ENCODE measurements around the gene IPO13. TPM values are rescaled to one million over a fixed set of nuclear protein-coding genes. Genes with fewer than 3 reads are reported as not detected.

IPO13 gene, protein sequence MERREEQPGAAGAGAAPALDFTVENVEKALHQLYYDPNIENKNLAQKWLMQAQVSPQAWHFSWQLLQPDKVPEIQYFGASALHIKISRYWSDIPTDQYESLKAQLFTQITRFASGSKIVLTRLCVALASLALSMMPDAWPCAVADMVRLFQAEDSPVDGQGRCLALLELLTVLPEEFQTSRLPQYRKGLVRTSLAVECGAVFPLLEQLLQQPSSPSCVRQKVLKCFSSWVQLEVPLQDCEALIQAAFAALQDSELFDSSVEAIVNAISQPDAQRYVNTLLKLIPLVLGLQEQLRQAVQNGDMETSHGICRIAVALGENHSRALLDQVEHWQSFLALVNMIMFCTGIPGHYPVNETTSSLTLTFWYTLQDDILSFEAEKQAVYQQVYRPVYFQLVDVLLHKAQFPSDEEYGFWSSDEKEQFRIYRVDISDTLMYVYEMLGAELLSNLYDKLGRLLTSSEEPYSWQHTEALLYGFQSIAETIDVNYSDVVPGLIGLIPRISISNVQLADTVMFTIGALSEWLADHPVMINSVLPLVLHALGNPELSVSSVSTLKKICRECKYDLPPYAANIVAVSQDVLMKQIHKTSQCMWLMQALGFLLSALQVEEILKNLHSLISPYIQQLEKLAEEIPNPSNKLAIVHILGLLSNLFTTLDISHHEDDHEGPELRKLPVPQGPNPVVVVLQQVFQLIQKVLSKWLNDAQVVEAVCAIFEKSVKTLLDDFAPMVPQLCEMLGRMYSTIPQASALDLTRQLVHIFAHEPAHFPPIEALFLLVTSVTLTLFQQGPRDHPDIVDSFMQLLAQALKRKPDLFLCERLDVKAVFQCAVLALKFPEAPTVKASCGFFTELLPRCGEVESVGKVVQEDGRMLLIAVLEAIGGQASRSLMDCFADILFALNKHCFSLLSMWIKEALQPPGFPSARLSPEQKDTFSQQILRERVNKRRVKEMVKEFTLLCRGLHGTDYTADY
- 19.8 and 23.3 TPM in 2 replicates for total RNA-seq (2014; rRNA removed; shearing (Covaris generic); ENCODE audit: low replicate concordance)

DNA sequence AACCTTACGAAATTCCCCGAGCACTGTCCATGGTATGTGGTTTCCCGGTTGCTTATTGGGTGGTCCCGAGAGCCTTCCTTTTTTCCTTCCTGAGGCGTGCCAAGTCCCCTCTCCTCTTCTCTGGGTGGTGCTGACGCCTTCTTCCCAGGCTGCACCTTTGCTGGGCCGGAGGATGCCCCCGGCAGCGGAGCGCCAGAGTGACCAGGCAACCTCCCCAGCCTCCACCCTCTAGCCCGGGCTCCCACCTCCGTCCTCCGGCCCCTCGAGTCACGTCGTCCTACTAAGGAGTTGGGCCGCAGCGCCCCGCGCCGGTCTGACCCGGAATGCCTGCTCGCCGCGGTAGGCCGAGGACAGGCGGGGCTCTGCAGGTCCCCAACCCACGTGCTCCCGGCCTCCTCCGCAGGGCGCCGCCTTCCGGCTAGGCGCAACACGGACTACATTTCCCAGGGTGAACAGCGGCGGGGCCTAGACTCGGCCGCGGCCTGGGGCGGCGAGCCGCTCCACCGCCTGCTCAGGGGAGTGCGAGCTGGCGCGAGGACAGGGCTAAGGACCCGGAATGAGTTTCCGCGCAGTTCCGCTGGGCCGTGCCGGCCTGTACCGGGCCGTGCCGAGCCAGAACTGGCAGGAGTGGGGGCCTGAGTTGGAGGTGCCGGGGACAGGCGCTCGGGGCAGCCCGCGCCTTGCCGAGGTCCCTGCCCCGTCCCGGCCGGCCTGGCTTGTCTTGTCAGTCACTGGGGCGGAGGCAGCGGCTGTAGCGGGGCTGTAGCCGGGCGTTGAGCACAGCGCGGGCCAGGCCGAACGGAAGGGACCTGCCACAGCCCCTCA is at the start of gene IPO13:
TSS of gene IPO13 (plus strand) at position 715 of the 825 bp plus-strand sequence. CDS start 651 bp downstream, outside the sequence.
- peak; percentile 99 for DNase-seq
- Histone ChIP-seq H3K9me3 (ENCODE audit: low read length) (no peaks in the 10 kb centered on the region), H3K4me1 (ENCODE audit: low read length) (peaks cover 28% of the 10 kb centered on the region), H2AFZ (ENCODE audit: low read length) (peak within 1 kb of the TSS; percentile 70), H3K9me2 (replicated peaks; ENCODE audit: insufficient read depth, low read length) (no peaks in the 10 kb centered on the region), H3K79me2 (ENCODE audit: low read length) (peaks cover 47% of the 10 kb centered on the region), H3K27ac (ENCODE audit: low read length) (peak within 1 kb of the TSS; percentile 74), H4K20me1 (ENCODE audit: insufficient read depth, low read depth, low read length) (no peaks in the 10 kb centered on the region), H3K9ac (ENCODE audit: low read length) (peak within 1 kb of the TSS; percentile 94), H3K27me3 (ENCODE audit: low read length) (no peaks in the 10 kb centered on the region), H3K4me3 (ENCODE audit: low read length) (peak within 1 kb of the TSS; percentile 97), H3K4me2 (ENCODE audit: low read depth, low read length, poor library complexity, severe bottlenecking) (peak within 1 kb of the TSS; percentile 92), H3K36me3 (ENCODE audit: insufficient read depth, low read length) (no peaks in the 10 kb centered on the region)

DNA sequence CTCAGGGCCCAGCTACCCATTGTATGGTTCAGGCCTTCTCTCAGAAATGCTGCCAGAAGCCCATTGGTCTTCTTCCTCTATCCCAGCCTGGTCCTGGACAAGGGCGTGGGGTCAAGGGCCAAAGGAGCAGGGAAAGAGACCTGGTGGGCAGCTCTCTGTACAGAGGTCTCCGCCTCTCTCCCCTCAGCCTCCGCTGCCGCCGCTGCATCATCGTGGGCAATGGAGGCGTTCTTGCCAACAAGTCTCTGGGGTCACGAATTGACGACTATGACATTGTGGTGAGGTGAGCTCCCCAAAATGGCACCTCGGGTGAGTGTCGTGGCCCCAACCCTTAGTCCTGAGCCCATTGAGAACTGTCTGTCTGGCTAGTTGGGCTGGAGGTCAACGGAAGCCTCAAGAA is 47.8 kb upstream of the IPO13 start:
- DNase-seq: no peak
- Histone ChIP-seq H2AFZ (ENCODE audit: low read length) (no peak overlapping the region), H3K9me2 (replicated peaks; ENCODE audit: insufficient read depth, low read length) (no peaks in the 10 kb centered on the region), H3K4me3 (ENCODE audit: low read length) (no peak overlapping the region), H3K27me3 (ENCODE audit: low read length) (no peaks in the 10 kb centered on the region), H3K4me1 (ENCODE audit: low read length) (peaks cover 11% of the 10 kb centered on the region), H4K20me1 (ENCODE audit: insufficient read depth, low read depth, low read length) (no peaks in the 10 kb centered on the region), H3K9me3 (ENCODE audit: low read length) (no peaks in the 10 kb centered on the region), H3K79me2 (ENCODE audit: low read length) (no peaks in the 10 kb centered on the region), H3K4me2 (ENCODE audit: low read depth, low read length, poor library complexity, severe bottlenecking) (no peak overlapping the region), H3K36me3 (ENCODE audit: insufficient read depth, low read length) (no peaks in the 10 kb centered on the region), H3K27ac (ENCODE audit: low read length) (no peak overlapping the region), H3K9ac (ENCODE audit: low read length) (no peak overlapping the region)

DNA sequence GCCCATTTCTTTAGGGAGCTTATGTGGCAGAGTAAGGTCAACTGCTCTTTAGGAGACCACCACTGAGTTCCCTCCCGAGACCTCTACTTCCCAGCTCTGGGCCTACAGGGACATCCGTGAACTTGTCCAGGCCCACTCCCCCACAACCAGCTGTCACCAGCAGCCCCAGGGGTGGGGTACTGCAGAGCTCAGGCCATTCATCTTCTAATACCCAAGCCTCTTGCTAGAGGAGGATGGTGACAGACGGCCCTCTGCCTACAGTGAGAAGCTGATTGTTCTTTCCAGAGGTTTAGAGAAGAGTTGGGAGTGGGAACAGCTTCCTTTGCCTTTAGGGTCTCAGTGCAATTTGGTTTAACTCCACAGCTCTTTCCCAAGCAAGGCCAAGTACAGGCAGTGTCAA is 46.4 kb upstream of the IPO13 start:
- Histone ChIP-seq H3K36me3 (ENCODE audit: insufficient read depth, low read length) (no peaks in the 10 kb centered on the region), H2AFZ (ENCODE audit: low read length) (no peak overlapping the region), H3K4me2 (ENCODE audit: low read depth, low read length, poor library complexity, severe bottlenecking) (no peak overlapping the region), H3K9ac (ENCODE audit: low read length) (no peak overlapping the region), H3K27ac (ENCODE audit: low read length) (no peak overlapping the region), H4K20me1 (ENCODE audit: insufficient read depth, low read depth, low read length) (no peaks in the 10 kb centered on the region), H3K27me3 (ENCODE audit: low read length) (no peaks in the 10 kb centered on the region), H3K4me1 (ENCODE audit: low read length) (peaks cover 11% of the 10 kb centered on the region), H3K79me2 (ENCODE audit: low read length) (no peaks in the 10 kb centered on the region), H3K9me2 (replicated peaks; ENCODE audit: insufficient read depth, low read length) (no peaks in the 10 kb centered on the region), H3K9me3 (ENCODE audit: low read length) (no peaks in the 10 kb centered on the region), H3K4me3 (ENCODE audit: low read length) (no peak overlapping the region)
- no peak for DNase-seq

DNA sequence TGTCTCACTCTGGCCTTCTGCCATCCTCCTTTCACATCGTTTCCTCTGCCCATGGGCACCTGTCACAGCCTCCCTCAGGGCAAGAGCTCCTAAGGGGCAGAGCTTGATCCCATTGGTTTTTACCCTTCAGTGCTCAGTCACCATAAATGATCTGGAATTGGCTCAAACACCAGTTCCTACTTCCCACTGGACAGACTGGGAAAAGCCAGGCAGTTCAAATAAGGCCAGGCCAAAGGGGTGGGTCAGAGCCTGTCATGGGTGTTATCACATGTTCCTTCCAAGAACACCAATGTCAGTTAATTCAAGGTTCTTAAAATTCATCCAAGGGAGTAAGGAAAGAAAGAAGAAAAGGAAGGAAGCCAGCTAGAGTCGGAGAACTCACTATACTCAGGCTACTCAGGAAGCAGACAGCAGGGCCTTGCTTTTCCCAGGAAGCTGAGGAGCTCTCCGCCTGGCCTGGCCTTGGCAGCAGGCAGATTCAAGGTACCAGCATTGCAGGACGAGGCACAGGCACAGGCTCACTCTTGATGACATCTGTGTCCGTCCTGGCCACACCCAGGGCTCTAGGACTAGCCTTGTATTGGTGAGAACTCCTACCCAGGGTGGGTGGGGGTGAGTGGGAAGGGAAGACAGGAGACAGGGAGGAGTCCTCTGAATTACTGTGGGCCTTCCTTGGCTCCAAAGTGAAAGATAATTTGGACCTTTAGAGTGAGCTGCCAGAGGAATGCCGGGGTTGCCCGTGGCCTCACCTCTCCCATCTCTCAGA is 45.4 kb upstream of the IPO13 start:
- Histone ChIP-seq H3K9me3 (ENCODE audit: low read length) (no peaks in the 10 kb centered on the region), H3K9ac (ENCODE audit: low read length) (no peak overlapping the region), H3K27ac (ENCODE audit: low read length) (no peak overlapping the region), H3K9me2 (replicated peaks; ENCODE audit: insufficient read depth, low read length) (no peaks in the 10 kb centered on the region), H3K27me3 (ENCODE audit: low read length) (no peaks in the 10 kb centered on the region), H3K4me2 (ENCODE audit: low read depth, low read length, poor library complexity, severe bottlenecking) (no peak overlapping the region), H3K36me3 (ENCODE audit: insufficient read depth, low read length) (no peaks in the 10 kb centered on the region), H3K4me3 (ENCODE audit: low read length) (no peak overlapping the region), H3K79me2 (ENCODE audit: low read length) (no peaks in the 10 kb centered on the region), H3K4me1 (ENCODE audit: low read length) (peaks cover 11% of the 10 kb centered on the region), H2AFZ (ENCODE audit: low read length) (no peak overlapping the region), H4K20me1 (ENCODE audit: insufficient read depth, low read depth, low read length) (no peaks in the 10 kb centered on the region)
- DNase-seq: no peak

DNA sequence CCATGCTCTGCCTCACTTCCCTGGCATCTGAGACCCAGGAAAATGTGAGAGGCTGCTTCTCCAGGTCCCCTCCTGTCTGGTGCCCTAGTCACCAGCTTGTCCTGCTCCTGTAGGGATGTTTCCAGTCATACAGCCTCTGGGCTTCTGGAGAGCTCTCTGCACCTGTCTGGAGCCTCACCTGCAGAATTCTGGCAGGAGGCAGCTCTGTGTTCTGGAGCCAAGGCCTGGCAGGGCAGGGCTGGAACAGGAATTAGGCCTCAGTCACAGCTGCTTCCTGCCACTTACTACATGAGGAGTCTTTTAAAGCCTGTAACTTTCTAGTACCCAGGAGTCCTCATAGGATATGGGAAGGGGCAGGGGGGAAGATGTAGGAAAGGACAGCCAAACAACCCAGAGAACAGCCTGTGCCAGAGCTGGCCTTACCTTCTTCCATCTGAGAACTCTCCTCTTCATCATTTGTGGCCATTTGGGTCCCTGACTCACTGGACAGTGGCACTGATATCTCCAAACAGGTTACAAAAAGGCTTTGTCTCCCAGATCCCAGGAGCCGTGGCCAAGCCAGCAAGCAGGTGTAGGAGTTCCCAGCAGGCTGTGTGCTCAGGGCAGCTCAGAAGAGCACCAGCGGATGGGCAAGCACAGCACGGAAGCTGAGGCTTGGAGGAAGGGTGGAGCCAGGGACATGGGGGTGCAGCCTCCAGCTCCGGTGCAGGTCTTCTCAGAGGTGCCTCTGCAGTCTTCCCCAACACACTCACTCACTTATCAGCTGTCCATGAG is 44.5 kb upstream of the IPO13 start:
- DNase-seq: no peak
- H3K9ac ChIP-seq (ENCODE audit: low read length): no peak overlapping the region

DNA sequence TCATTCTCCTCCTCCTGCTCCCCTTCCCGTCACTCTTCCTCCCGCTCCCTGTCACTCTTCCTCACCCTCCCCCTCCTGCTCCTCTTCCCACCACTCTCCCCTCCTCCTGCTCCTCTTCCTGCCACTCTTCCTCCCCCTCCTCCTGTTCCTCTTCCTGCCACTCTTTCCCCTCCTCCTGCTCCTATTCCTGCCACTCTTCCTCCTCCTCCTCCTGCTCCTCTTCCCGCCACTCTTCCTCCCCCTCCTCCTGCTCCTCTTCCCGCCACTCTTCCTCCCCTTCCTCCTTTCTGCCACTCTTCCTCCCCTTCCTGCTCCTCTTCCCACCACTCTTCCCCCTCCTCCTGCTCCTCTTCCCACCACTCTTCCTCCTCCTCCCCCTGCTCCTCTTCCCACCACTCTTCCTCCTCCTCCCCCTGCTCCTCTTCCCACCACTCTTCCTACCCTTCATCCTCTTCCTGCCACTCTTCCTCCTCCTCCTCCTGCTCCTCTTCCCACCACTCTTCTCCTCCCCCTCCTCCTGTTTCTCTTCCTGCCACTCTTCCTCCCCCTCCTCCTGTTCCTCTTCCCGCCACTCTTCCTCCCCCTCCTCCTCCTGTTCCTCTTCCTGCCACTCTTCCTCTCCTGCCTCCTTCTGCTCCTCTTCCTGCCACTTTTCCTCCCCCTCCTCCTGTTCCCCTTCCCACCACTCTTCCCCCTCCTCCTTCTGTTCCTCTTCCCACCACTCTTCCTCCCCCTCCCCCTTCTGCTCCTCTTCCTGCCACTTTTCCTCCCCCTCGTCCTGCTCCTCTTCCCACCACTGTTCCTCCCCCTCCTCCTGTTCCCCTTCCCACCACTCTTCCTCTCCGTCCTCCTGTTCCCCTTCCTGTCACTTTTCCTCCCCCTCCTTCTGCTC is 41.8 kb upstream of the IPO13 start:
- Histone ChIP-seq H3K9me2 (replicated peaks; ENCODE audit: insufficient read depth, low read length) (no peaks in the 10 kb centered on the region), H3K4me3 (ENCODE audit: low read length) (no peak overlapping the region), H3K9ac (ENCODE audit: low read length) (no peak overlapping the region), H3K27me3 (ENCODE audit: low read length) (no peaks in the 10 kb centered on the region), H2AFZ (ENCODE audit: low read length) (no peak overlapping the region), H3K27ac (ENCODE audit: low read length) (no peak overlapping the region), H3K9me3 (ENCODE audit: low read length) (no peaks in the 10 kb centered on the region), H3K4me2 (ENCODE audit: low read depth, low read length, poor library complexity, severe bottlenecking) (no peak overlapping the region), H3K36me3 (ENCODE audit: insufficient read depth, low read length) (no peaks in the 10 kb centered on the region), H4K20me1 (ENCODE audit: insufficient read depth, low read depth, low read length) (no peaks in the 10 kb centered on the region), H3K4me1 (ENCODE audit: low read length) (peaks cover 11% of the 10 kb centered on the region), H3K79me2 (ENCODE audit: low read length) (no peaks in the 10 kb centered on the region)
- no peak for DNase-seq

More for the DNA sequence above, 44.5 kb upstream of the IPO13 start:
- Histone ChIP-seq H3K9me3 (ENCODE audit: low read length) (no peaks in the 10 kb centered on the region), H4K20me1 (ENCODE audit: insufficient read depth, low read depth, low read length) (no peaks in the 10 kb centered on the region), H3K79me2 (ENCODE audit: low read length) (no peaks in the 10 kb centered on the region), H3K4me2 (ENCODE audit: low read depth, low read length, poor library complexity, severe bottlenecking) (no peak overlapping the region), H3K9me2 (replicated peaks; ENCODE audit: insufficient read depth, low read length) (no peaks in the 10 kb centered on the region), H3K27ac (ENCODE audit: low read length) (no peak overlapping the region), H3K4me3 (ENCODE audit: low read length) (no peak overlapping the region), H3K4me1 (ENCODE audit: low read length) (peaks cover 11% of the 10 kb centered on the region), H2AFZ (ENCODE audit: low read length) (no peak overlapping the region), H3K36me3 (ENCODE audit: insufficient read depth, low read length) (no peaks in the 10 kb centered on the region), H3K27me3 (ENCODE audit: low read length) (no peaks in the 10 kb centered on the region)
